Stimulated activated CD8-positive, alpha-beta memory T cell treated with anti-CD3 and anti-CD28 coated beads, Interleukin-15, amount 100 ng/mL, for 24 hours (primary cell): ENCODE measurements around the gene BCL2L1.

ENCODE experiments used
- DNase-seq: peaks from one replicate; pipeline ENCODE4 v3.0.0-alpha.2; 2020; ENCODE audit warnings: low read depth

Gene BCL2L1

GRCh38 chr20:31708736-31709534, 13.7 kb downstream of the BCL2L1 start:
- DNase-seq = no peak

- no peak for DNase-seq
These were observed 14.5 kb downstream of the BCL2L1 start for GRCh38 chr20:31707994-31708735.

DNA sequence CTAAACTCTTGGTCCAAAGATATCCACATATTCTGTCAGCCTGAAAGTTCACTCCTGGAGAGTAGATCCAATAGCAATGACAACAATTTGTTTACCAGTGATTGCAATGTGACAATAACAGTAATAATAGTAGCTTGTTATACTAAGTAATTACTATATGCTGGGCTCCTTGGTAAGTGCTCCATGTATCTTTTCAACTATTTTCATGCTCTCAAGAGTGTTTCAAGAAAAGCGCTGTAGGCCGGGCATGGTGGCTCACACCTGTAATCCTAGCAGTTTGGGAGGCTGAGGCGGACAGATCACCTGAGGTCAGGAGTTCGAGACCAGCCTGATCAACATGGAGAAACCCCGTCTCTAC, 15.4 kb downstream of the BCL2L1 start:
- DNase-seq = no peak

GRCh38 chr20:31706607-31707257, 15.9 kb downstream of the BCL2L1 start:
- DNase-seq = no peak

- no peak for DNase-seq
These were observed 16.8 kb downstream of the BCL2L1 start for GRCh38 chr20:31705598-31706597.

GRCh38 chr20:31705191-31705590, 17.5 kb downstream of the BCL2L1 start:
- DNase-seq = no peak

DNA sequence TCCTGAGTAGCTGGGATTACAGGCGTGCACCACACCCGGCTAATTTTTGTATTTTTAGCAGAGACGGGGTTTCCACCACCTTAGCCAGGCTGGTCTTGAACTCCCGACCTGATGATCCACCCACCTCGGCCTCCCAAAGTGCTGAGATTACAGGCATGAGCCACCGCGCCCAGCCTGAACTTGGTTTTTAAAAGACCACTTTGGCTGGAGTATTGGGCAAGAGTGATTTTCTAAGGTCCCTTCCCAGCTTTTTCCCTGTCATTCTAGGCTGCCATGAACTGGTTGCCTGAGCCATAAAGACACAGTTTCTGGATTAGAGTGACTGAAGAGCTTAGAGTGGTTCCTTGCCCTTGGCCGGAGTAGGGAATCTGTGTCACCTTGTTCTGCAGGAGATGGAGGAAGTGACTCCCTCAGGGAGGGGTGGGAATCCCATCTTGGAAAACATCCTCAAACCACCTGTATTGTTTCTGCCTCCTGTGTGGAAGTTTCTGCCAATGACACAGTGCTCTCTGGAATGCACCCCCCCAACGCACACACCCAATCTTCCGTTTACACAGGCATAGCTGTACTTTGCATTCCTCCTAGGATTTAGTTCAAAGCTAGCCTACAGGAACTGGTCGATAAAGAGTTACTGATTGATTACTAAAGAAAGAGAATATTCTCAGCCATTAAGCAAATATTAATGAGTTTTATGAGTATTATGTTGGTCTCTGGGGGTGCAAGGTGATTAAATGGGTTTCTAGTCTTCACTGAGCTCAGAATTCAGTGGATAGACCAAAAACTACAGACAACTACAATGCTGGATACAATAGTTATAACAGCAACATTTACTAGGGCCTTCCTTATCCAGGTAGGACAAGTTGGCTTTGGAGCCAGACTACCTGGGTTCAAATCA, 18.2 kb downstream of the BCL2L1 start:
- DNase-seq = no peak

DNA sequence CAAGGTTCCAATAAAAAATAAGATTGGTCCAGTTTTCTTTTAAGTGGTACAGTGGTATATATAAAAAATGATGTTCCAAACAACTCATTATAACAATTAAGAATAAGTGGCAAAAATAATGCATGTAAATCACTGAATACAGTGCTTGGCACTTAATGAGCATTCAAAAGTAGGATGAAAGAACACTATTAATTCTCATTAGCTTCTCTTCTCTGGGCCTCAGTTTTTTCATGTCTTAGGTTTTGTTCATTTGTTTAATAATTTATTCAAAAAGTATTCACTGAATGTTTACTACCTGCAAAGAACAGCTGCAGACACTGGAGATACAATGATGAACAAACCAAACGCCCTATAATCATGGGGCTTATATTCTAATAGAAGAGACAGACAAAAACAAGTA, 21.1 kb downstream of the BCL2L1 start:
- no peak for DNase-seq

DNA sequence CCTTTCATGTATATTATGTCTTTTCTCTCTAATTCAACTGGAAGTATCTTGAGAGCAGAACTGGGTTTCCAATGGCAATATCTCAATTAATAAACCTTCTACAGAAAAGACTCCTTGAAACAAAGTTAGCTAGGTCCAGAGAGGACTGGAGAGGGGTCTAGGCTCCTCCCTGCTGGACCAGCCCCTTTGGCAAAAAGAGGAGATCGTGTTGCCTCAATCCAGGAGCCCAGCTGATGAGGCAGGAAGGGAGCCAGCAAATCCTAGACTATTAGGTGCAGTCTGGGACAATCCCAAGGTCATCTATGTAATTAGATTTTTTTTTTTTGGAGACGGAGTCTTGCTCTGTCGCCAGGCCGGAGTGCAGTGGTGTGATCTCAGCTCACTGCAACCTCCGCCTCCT, 21.9 kb downstream of the BCL2L1 start:
- no peak for DNase-seq

DNA sequence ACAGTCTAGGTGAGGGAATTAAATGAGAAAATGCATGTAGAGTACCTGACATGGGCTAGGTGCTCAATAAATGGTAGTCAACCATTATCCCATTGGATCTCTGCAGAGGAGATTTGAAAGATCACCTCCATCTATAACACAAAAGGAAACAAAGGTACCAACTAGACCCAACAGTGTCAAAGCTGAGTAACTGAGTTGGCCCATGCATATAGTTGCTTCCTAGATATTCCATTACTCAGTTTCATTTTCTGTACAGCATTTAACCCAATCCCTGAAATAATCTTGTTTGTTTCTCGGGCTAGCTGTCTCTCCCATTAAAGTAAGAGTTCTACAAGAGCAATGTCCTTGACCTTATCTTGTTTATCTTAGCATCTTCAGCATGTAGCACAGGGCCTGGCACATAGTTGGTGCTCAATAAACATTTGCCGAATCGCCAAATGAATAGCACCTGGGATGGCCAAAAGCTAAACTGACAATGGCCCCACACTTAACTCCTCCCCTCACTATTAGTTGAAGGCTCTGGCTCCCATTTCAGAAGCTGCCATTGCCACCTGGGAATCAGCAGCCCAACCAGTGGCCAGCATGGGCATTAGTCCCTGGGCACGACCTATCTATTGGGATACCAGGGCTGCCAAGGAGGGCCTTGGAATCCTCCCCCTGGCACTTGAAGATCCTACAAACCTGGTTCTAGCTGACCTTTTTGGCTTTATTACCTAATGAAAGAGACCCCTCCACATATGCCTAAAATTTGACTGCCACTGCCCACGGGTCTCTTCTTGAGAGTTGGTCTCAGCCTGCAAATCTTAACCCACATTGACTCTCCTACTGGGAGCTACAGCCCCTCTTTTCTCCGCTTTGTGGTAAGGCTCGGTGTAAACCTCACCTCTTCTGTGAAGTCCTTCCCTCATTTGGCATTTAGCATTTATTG, 22.6 kb downstream of the BCL2L1 start:
- DNase-seq = no peak

GRCh38 chr20:31698803-31699718, 23.6 kb downstream of the BCL2L1 start:
- DNase-seq = no peak

DNA sequence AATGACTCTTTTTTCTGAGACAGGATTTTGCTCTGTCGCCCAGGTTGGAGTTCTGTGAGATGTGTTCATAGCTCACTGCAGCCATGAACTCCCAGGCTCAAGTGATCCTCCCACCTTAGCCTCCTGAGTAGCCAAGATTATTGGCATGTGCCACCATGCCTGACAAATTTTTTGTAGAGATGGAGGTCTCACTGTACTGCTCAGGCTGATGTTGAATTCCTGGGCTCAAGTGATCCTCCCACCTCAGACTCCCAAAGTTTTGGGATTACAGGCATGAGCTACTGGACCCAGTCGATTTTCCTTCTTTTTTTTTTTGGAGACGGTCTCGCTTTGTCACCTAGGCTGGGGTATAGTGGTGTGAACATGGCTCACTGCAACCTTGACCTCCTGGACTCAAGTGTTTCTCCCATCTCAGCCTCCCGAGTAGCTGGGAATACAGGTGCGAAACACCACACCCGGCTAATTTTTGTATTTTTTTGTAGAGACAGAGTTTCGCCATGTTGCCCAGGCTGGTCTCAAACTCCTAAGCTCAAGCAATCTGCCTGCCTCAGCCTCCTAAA, 24.3 kb downstream of the BCL2L1 start:
- no peak for DNase-seq

DNA sequence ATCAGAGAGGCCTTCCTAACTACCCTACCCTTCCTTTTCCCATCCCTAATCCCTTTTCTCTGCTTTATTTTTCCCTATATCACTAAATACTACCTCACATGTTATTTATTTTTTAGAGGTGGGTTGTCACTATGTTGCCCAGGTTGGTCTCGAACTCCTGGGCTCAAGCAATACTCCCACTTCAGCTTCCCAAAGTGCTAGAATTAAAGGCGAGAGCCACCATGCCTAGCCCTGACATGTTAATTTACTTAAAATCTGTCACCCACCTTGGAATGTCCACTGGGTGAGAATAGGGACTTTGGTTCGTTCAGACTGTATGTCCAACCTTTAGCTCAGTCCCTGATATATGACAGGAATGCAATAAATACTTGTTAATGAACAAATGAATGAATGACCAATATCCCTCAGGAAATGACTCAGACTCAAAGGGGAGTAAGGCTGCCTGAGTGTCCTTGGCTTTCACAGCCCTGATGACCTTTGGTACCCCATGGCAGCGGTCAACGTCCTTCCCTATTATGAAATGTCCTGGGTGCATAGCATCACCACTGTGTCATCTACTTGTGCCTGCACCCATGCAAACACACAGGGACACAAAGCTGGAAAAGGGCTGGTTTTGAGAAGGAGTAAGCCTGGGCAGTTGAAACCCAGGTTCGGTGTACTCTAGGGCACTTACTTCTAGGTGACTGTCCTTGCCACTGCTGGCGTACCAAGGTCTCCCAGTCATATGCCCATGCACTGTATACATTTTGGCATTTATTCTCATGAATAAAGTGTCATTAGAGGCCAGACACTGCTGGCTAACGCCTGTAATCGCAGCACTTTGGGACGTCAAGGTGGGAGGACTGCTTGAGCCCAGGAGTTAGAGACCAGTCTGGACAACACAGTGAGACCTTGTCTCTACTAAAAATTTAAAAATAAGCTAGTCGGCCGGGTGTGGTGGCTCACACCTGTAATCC, 26.5 kb downstream of the BCL2L1 start:
- DNase-seq = no peak

GRCh38 chr20:31694842-31695593, 27.6 kb downstream of the BCL2L1 start:
- DNase-seq = no peak

- no peak for DNase-seq
These were observed 28.5 kb downstream of the BCL2L1 start for GRCh38 chr20:31693987-31694661.

- DNase-seq = no peak
These were observed 29.3 kb downstream of the BCL2L1 start for GRCh38 chr20:31693402-31693801.
